Stimulated activated CD8-positive, alpha-beta memory T cell treated with anti-CD3 and anti-CD28 coated beads, Interleukin-4, amount 100 ng/mL, for 48 hours (primary cell): Measurements from ENCODE around the gene CYB5B.

Experiments used
- DNase-seq: peaks from one replicate; pipeline ENCODE4 v3.0.0-alpha.2; 2020

Gene CYB5B

DNA sequence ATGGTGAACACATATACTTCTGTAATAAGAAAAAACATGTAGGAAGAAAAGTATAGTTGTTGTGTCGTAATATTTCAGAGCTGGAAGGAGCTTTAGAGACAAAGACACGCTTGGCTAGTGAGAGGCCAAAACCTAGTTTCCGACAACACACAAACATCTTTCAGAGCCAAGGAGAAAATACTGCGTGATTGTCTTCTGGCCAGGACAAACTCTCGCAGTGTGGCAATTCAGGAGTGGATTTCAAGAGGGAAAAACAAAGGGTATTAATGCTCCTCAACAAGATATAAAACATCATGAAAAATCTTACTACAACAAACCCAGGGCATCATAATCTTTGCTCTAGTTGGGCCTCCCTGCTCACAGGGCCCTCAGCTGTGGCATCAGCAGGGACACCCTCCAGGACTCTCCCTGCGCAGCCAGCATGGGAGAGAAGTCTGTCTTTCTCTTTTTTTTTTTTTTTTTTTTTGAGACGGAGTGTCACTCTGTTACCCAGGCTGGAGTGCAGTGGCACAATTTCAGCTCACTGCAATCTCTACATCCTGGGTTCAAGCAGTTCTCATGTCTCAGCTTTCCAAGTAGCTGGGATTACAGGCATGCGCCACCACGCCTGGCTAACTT, 66.4 kb downstream of the CYB5B start:
- DNase-seq: no peak

DNA sequence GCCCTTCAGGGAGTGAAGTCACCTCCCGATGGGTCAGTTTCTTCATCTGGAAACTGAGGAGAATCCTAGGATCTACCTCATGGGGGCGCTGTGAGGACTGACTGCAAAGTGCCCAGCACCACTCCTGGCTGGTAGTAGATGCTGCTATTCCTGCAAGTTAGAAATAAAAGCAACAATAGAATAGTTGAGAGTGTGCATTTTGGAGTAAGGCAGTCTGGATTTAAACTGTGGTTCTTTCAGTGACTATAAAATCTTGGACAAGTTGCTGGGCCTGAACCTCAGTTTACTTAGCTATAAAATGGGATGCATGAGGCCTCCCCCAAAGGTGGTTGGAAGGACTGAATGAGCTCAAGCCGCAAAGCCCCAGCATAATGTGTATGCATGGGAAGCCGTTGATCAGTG, 70.6 kb downstream of the CYB5B start:
- DNase-seq: peak; percentile 75

DNA sequence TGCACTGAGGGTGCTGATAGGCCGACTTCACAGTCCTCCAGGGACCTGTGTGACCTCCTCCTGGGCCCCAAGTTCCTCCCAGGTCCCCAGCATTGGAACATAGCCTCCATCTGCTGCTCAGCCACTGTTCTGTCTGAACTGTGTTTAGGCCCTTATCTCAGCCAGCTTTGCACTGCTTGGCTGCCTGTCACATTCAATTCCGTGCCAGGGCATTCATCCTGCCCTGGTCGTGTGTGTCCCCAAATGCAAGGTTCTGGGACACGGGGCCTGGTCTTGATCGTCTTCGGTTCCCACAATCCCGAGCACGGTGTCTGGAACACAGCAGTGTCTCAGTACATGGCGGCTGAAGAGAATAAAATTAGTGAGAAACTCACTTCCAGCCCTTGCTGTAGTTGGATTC, 71.4 kb downstream of the CYB5B start:
- DNase-seq: no peak

DNA sequence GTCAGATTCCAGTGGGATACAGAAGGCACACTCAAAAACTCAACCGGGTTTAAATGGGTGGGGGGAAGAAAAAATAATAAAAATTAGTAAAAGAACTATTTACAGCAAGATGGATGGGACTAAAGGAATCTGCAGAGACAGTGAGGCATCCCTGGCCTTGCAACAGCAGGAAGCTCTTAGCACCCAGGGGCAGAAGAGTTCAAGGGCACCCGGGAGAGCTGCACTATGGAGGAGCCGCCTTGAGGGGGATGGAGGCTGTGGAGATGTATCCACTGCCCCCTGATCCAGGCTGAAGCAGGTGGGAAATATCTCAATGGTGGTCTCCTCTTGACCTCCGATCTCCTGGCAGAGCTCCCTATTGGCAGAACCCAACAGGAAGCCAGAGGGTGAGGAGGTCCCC, 72.0 kb downstream of the CYB5B start:
- DNase-seq: no peak

DNA sequence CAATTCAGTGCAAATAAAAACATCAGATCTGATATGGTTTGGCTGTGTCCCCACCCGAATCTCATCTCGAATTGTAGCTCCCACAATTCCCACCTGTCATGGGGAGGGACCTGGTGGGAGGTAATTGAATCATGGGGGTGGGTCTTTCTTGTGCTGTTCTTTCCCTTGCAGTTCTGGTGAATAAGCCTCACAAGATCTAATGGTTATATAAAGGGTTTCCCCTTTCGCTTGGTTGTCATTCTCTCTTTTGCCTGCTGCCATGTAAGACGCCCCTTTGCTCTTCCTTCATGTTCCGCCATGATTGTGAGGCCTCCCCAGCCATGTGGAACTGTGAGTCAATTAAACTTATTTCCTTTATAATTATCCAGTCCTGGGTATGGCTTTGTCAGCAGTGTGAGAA, 72.5 kb downstream of the CYB5B start:
- no peak for DNase-seq

DNA sequence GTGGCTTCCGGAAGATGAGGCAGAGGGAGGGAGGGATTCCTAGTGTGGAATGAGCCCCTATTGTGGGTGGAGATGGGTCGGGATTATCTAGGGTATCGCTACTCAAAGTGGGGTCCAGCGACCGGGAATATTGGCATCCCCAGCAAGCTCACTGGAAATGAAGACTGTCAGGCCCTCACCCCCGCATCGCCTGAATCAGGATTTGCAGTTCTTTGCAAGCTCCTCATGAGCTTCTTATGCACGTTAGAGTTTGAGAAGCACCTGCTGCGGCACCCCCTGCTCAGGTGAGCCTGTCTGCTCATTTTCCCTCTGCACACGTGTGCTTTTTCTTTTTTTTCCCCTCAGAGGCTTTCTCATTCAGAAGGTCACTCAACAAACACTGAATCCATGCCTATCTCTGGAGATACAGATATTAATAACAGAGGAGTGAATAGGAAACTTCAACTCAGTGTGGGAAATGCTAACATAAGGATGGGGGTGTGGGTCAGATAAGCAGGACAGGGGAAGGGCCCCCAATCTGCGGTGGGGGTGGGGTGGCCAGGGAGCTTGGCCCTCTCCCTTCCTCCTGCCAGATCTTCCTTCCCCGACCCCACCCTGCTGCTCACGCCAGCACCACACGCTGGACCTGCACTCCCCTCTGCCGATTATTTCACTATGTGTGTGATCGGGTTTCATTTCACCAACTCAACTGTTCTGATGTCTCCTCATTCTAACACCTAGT, 73.6 kb downstream of the CYB5B start:
- DNase-seq: no peak

DNA sequence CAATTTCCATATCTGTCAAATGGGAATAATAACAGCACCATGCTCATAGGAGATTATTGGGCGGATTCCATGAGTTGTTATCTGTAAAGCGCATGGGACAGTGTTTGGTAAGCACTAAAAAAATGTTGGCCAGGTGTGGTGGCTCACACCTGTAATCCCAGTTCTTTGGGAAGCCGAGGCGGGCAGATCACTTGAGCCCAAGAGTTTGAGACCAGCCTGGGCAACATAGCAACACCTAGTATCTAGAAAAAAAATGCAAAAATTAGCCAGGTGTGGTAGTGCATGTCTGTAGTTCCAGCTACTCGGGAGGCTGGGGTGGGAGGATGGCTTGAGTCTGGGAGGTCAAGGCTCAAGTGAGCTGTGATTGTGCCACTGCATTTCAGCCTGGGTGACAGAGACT, 74.5 kb downstream of the CYB5B start:
- no peak for DNase-seq

DNA sequence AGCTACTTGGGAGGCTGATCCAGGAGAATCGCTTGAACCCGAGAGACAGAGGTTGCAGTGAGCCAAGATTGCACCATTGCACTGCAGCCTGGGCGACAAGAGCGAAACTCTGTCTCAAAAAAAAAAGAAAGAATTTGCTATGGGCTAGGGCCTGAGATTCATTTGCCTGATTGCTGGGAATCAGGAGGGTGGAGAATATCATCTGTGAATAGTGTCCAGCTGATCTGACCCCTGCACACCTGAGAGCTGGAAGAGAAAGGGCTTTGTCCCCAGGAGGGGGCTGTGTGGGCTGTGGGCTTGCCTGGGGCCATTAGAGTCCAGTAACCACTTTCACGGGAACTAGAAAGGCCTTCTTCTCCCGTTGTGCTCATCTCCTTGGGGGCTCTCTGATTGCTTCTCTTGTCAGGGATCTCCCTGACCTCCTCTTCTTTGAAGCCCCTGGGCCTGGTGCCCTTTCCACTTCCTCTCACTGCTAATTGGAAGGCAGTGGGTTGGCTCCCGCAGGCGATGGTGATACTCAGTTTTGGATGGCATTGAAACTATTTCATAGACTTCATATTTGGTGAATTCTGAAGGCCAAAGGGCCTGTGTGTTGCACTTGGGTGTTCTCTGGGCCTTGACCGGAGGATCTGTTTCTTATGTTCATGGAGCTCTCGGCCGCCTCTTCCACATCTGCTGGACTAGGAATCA, 75.3 kb downstream of the CYB5B start:
- DNase-seq: no peak

DNA sequence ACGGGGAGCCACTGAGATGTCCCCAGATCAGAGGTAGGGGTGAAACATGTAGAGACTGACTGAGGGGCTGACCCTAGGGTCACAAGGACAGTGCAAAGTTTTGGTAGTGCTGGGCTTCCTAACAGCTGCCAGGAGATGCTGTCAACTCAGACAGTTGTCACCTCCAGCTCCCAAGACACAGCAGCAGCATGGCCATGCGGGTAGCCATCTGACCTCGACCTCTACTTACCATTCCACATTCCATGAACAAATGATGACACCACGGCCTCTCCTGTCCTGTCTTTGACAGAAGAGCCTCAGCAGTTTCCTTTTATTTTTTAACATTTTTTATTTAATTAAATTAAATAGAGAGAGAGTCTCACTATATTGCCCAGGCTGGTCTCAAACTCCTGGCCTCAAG, 76.1 kb downstream of the CYB5B start:
- no peak for DNase-seq

DNA sequence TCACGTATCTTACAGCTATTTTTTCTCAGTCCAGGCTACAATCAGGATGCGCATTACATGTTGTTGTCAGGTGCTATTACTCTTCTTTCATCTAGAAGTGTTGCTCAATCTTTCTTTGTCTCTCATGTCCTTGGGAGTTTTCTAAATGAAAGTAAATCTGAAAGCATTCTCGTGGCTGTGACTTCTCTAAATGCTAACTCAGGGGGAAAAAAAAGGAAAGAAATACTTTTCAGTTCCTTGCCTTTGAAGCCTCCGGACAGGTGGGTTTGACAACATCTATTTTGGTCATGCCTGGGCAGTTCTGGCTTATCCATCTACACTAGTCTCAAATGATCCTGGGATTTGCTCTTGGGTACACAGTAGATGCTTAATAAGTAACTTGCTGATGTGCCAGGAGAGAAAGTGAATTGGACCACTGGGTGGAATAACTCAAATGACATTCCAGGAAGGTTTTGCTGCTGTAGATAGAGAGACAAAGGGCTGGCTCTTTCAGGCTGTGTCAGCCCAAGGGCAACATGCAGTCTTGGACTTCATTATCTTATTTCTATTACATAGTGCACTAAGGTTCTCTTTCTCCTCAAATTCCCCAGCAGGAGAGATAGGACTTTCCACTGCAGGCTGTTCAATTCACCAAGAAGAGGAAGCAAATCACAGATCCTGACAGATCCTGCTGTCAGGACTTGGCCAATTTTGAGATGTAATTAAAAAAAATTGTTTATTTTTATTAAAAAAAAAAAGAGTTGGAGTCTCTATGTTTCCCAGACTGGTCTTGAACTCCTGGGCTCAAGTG, 77.7 kb downstream of the CYB5B start:
- no peak for DNase-seq

DNA sequence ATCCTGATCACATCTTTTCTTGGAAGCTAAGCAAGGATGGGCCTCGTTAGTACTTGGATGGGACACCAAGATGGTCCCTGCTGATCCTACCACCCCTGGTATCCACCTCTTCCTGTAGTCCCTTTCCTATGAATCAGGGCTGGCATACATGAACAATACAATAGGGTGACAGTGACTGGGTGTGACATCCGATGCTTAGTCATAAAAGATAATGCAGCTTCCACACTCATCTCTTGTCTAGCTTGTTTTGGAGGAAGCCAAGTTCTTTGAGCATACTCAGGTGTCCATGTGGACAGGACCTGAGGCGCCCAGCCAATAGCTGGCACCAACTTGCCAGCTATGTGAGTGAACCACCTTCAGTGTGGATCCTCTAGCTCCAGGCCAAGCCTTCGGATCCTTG, 78.8 kb downstream of the CYB5B start:
- no peak for DNase-seq

DNA sequence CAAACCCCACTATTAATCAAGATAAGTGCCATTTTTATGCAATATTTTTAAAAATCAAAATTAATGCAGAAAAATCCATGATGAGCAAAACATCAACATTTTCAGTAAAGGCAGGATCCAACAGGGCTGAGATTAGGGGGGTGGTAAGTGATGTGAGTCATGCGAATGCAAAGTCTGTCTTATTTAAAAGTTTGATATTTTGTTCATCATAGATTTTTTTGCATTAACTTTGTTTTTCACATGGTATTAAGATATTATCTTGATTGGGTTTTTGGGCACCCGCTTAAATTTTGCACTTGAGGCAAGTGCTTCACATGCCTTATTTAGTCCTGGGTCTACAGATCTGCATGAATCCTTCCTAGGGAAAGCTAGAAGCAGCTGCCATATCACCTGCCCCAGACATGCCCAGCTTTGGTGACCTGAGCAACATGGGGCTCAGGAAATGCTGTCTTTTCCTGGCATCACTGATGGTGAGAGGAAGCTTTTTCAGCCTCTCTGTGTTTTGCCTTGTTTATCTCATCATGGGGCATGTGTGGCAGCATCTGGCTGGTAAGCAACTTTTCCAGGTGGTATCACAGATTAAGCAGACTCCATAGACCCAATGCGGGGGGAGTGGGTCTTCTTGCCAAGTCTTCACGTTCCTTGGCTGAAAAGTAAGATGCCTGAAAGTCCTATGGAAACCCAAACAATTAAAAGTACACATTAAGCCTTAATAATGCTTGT, 83.8 kb downstream of the CYB5B start:
- no peak for DNase-seq

DNA sequence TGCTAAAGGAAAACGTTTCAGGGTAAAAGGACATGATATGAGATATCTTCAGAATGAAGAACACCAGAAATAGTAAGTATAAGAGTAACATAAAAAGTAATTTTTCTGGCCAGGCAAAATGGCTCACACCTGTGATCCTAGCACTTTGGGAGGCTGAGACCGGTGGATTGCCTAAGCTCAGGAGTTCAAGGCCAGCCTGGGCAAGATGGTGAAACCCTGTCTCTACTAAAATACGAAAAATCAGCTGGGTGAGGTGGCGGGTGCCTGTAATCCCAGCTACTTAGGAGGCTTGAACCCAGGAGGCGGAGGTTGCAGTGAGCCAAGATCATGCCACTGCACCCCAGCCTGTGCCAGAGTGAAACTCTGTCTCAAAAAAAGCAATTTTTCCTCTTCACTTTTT, 84.7 kb downstream of the CYB5B start:
- DNase-seq: no peak

DNA sequence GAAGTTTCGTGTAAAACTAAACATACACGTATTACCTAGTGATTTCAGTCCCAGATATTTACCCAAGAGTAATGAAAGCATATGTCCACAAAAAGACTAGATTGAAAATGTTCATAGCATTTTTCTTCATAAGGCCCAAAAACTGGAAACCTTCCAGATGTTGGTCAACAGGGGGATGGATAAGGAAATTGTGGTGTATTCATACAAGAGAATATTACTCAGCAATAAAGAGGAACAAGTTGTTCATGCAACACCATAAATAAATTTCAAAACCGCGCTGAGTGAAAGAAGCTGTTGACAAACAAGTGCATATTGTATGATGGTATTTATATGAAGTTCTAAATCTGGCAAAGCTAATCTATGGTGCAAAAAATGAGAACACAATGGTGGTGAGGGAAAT, 87.2 kb downstream of the CYB5B start:
- DNase-seq: no peak

DNA sequence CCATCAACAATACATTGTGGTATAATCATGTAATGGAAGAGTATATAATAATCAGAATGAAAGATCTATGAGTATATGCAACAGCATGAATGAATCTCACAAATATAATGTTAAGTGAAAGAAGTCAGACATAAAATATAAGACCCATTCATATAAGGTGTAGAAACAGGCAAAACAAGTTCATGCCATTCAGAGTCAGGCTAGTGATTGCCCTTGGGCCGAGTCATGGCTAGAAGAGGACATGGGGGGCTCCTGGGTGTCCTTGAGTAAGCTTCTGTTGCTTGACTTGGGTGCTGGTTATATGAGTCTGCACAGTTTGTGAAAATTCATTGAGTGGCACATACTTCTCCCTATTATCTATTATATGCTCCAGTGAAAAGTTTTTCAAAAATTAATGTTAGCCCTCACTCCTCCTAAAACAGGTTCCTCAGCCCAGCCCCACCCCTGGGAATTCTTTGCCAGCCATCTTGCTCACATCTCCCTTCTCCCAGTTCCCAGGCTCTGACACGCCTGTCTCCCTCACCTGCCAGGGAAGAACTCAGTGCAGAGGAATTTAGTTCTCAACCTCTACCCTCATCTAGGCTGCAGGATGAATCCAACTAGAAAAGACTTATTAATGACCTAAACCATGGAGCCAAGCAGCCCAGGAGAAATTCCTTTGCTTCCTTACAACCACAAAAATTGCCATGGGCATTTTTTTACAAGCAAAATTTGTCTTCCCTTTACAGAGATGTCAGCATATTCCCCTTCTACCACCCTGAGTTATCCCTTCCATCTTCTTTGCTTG, 89.0 kb downstream of the CYB5B start:
- no peak for DNase-seq

DNA sequence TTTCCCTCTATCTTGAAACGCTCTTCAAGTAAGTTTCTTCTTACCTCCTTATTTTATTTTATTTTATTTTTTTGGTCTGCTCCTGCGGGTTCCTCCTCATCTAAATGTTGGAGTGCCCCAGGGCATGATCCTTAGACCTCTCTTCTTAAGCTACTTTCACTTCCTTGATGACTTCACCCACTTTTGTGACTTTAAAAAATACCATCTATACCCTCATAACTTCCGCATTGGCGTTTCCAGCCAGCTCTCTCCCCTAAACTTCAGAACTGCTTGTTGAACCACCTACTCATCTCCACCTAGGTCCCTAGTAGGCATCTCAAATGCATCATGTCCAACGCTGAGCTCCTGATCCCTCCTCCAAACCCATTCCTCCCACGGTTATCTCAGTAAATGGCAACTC, 89.9 kb downstream of the CYB5B start:
- no peak for DNase-seq
